ENCODE results near the gene RAB3A. TPM values are rescaled to one million over a fixed set of nuclear protein-coding genes. Genes with fewer than 3 reads are reported as not detected.

The RAB3A gene
- total and polyA plus RNA-seq, 8 donors, result 0.87 to 2.2 (median 2.0) TPM; not detected in 1

- H3K27ac ChIP-seq, result no peak overlapping the region
- intact Hi-C loops (cut with DNase I; ENCODE audit: low total_unique reads), result loop anchor here (5.0 kb wide), 2 partner anchors 39 to 139 kb away; no protein-coding TSS in a partner anchor
- TF ChIP-seq POLR2A (IDR thresholded peaks at IDR 0.05), result no peak
- TF ChIP-seq, protein P1, sequence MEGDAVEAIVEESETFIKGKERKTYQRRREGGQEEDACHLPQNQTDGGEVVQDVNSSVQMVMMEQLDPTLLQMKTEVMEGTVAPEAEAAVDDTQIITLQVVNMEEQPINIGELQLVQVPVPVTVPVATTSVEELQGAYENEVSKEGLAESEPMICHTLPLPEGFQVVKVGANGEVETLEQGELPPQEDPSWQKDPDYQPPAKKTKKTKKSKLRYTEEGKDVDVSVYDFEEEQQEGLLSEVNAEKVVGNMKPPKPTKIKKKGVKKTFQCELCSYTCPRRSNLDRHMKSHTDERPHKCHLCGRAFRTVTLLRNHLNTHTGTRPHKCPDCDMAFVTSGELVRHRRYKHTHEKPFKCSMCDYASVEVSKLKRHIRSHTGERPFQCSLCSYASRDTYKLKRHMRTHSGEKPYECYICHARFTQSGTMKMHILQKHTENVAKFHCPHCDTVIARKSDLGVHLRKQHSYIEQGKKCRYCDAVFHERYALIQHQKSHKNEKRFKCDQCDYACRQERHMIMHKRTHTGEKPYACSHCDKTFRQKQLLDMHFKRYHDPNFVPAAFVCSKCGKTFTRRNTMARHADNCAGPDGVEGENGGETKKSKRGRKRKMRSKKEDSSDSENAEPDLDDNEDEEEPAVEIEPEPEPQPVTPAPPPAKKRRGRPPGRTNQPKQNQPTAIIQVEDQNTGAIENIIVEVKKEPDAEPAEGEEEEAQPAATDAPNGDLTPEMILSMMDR (IDR thresholded peaks at IDR 0.05), result peak in 6 of 7 experiments; percentile 73 to 98 (median 96)
- peak; percentile 86 to 89 for DNase-seq
- peaks cover 0 to 20% (median 9%) of the 10 kb centered on the region in 4 donors for H3K4me1 ChIP-seq
- no peak overlapping the region for H3K4me3 ChIP-seq
- peaks cover 0 to 2% (median 0%) of the 10 kb centered on the region in 4 donors for H3K36me3 ChIP-seq
- no peaks in the 10 kb centered on the region for H3K9me3 ChIP-seq
- H3K27me3 ChIP-seq, result peaks cover 0 to 24% (median 0%) of the 10 kb centered on the region in 3 donors
- WGBS, 5 donors, result 15 to 24% (median 20%) methylated on average over 21 to 23 of the region's 23 CpGs
Observed at GRCh38 chr19:18251587-18252369, 47.9 kb upstream of the RAB3A start.

- intact Hi-C loops (cut with DNase I; ENCODE audit: low total_unique reads), result loop anchor here (5.0 kb wide), 2 partner anchors 38 to 138 kb away; no protein-coding TSS in a partner anchor
- Histone ChIP-seq H3K27ac (no peak overlapping the region), H3K36me3 (no peaks in the 10 kb centered on the region), H3K4me3 (no peak overlapping the region), H3K4me1 (peaks cover 0 to 10% (median 6%) of the 10 kb centered on the region in 4 donors), H3K27me3 (peaks cover 0 to 13% (median 0%) of the 10 kb centered on the region in 3 donors), H3K9me3 (no peaks in the 10 kb centered on the region)
- TF ChIP-seq, protein P1 (IDR thresholded peaks at IDR 0.05), result no peak
- TF ChIP-seq POLR2AphosphoS5 (IDR thresholded peaks at IDR 0.05), result no peak
- TF ChIP-seq POLR2A (IDR thresholded peaks at IDR 0.05), result no peak
- TF ChIP-seq EP300 (IDR thresholded peaks at IDR 0.05), result no peak
- WGBS, 5 donors, result 83 to 96% (median 93%) methylated on average over 4 to 5 of the region's 5 CpGs
- no peak for DNase-seq
Observed at GRCh38 chr19:18249834-18250233, 46.0 kb upstream of the RAB3A start.

DNA sequence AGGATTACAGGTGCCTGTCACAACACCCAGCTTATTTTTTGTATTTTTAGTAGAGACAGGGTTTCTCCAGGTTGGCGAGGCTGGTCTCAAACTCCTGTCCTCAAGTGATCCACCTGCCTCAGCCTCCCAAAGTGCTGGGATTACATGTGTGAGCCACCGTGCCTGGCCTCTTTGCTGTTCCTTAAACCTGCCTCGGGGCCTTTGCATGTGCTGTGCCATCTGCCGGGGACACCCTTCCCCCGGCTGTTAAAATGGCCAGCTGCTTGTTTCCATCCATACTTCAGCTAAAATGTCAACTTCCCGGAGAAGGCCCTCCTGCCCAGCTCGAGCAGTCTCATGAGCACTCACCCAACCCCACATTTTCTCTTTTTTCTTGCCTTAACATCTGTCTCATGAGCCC is 41.5 kb upstream of the RAB3A start:
- no peaks in the 10 kb centered on the region for H3K9me3 ChIP-seq
- H3K4me1 ChIP-seq, result peaks cover 0 to 4% (median 0%) of the 10 kb centered on the region in 4 donors
- H3K27me3 ChIP-seq, result peaks cover 0 to 7% (median 0%) of the 10 kb centered on the region in 3 donors
- 66 to 76% (median 71%) methylated on average over 7 of the region's 7 CpGs for WGBS, 5 donors
- no peak overlapping the region for H3K27ac ChIP-seq
- intact Hi-C loops (cut with DNase I; ENCODE audit: low total_unique reads), result no loop called here
- DNase-seq, result no peak
- TF ChIP-seq POLR2AphosphoS5 (IDR thresholded peaks at IDR 0.05), result no peak
- TF ChIP-seq POLR2A (IDR thresholded peaks at IDR 0.05), result no peak
- no peak for TF ChIP-seq EP300 (IDR thresholded peaks at IDR 0.05)
- TF ChIP-seq, protein P1 (IDR thresholded peaks at IDR 0.05), result no peak
- no peak overlapping the region for H3K4me3 ChIP-seq
- H3K36me3 ChIP-seq, result no peaks in the 10 kb centered on the region

DNA sequence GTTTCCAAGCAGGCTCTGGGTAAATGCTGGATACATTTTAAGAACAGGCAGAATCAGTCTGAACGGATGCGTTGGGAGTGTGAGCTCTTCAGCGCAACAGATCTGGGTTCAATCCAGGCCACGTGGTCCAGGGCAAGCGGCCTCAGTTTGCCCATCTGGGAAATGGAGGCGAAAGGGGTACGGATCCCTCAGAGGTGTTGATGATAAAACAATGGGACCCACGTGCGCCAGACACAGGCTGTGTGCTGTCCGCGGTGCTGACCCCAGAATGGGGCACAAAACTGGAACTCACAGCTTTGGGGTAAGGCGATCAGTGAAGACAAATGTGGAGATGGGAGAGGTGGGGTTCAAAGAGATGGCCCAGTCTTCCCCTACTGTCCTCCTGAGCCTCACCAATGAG is 35.5 kb upstream of the RAB3A start:
- Histone ChIP-seq H3K9me3 (no peaks in the 10 kb centered on the region), H3K4me1 (no peaks in the 10 kb centered on the region), H3K4me3 (no peak overlapping the region), H3K36me3 (no peaks in the 10 kb centered on the region), H3K27me3 (peaks cover 0 to 52% (median 9%) of the 10 kb centered on the region in 3 donors), H3K27ac (no peak overlapping the region)
- intact Hi-C loops (cut with DNase I; ENCODE audit: low total_unique reads), result no loop called here
- WGBS, 5 donors, result 32 to 36% (median 35%) methylated on average over 12 of the region's 12 CpGs
- DNase-seq, result no peak
- no peak for TF ChIP-seq EP300 (IDR thresholded peaks at IDR 0.05)

DNA sequence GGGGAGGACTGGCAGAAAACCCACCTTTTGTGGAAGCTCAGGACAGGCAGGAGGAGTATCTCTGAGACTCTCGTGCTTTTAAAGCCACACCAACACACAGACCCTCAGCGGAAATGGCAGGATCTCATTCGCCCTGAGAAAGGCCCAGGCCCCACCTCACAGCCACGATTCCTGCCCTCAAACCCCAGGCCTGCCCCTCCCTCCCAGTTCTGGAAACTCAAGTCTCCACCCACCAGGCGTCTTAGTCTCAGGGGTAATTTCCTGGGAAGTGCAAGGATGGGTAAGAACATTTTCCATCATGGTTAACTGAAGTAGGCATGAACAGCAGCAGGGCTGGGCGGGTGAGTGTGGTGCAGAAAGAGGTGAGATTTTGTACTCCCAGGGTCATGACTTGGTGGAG is 30.4 kb upstream of the RAB3A start:
- intact Hi-C loops (cut with DNase I; ENCODE audit: low total_unique reads), result no loop called here

More for the DNA sequence above, 30.4 kb upstream of the RAB3A start:
- DNase-seq, result no peak
- Histone ChIP-seq H3K36me3 (no peaks in the 10 kb centered on the region), H3K9me3 (peaks cover 4 to 13% (median 13%) of the 10 kb centered on the region in 4 donors), H3K4me3 (no peak overlapping the region), H3K27ac (no peak overlapping the region), H3K27me3 (peaks cover 14 to 87% (median 43%) of the 10 kb centered on the region in 3 donors), H3K4me1 (peaks cover 0 to 12% (median 2%) of the 10 kb centered on the region in 4 donors)
- TF ChIP-seq EP300 (IDR thresholded peaks at IDR 0.05) (no peak), POLR2AphosphoS5 (IDR thresholded peaks at IDR 0.05) (no peak), POLR2A (IDR thresholded peaks at IDR 0.05) (no peak)
- TF ChIP-seq, protein P1 (IDR thresholded peaks at IDR 0.05), result no peak
- 32 to 49% (median 36%) methylated on average over 6 of the region's 6 CpGs for WGBS, 5 donors

Data from stomach (tissue), 9 donors.